GM12892 (cell line): ENCODE measurements around the gene ATP11C.

Experiments
- POLR2A ChIP-seq: IDR thresholded peaks from 2 replicates; pipeline ENCODE4 v1.6.1; 2011; ENCODE audit warnings: low read depth, low read length, control low read depth
- POLR2AphosphoS5 ChIP-seq: IDR thresholded peaks from 2 replicates; pipeline ENCODE4 v1.6.1; 2011; ENCODE audit warnings: low read depth, low read length, control low read depth

- no peak for TF ChIP-seq POLR2A
- TF ChIP-seq POLR2AphosphoS5 = no peak
Observed at GRCh38 chrX:139784807-139785206, 148.0 kb downstream of the ATP11C start.
